Nephron (organoid): ENCODE results near the gene OR1S1.

ENCODE experiments used
- H3K27ac Mint-ChIP-seq, 3 experiments: 2 replicates each; pipeline ENCODE4 v1.8.0; 2020; ENCODE audit warnings: mixed read lengths in 3 of 3, mild to moderate bottlenecking in 2 of 3, moderate library complexity in 1 of 3
- H3K27me3 Mint-ChIP-seq: 2 replicates; pipeline ENCODE4 v1.8.0; 2021; ENCODE audit warnings: low read depth, mild to moderate bottlenecking, moderate library complexity, mixed read lengths
- H3K36me3 Mint-ChIP-seq: 2 replicates; pipeline ENCODE4 v1.8.0; 2020; ENCODE audit warnings: low read depth, mixed read lengths
- H3K4me1 Mint-ChIP-seq: 2 replicates; pipeline ENCODE4 v1.8.0; 2020; ENCODE audit warnings: mixed read lengths
- H3K4me3 Mint-ChIP-seq, 3 experiments: 2 replicates each; pipeline ENCODE4 v1.8.0; 2020; ENCODE audit warnings: mild to moderate bottlenecking in 3 of 3, mixed read lengths in 3 of 3, moderate library complexity in 2 of 3
- H3K9me3 Mint-ChIP-seq: 2 replicates; pipeline ENCODE4 v1.8.0; 2020; ENCODE audit warnings: mixed read lengths
- TF ChIP-seq, protein P1 (sequence below), 3 experiments: fragments of 200-600 bp; sonication (generic); IDR thresholded peaks; one replicate each; pipeline ENCODE4 v1.5.0; 2021; ENCODE audit warnings: antibody characterized with exemption in 3 of 3; ENCODE audit not compliant: unreplicated experiment in 3 of 3

OR1S1 gene

DNA sequence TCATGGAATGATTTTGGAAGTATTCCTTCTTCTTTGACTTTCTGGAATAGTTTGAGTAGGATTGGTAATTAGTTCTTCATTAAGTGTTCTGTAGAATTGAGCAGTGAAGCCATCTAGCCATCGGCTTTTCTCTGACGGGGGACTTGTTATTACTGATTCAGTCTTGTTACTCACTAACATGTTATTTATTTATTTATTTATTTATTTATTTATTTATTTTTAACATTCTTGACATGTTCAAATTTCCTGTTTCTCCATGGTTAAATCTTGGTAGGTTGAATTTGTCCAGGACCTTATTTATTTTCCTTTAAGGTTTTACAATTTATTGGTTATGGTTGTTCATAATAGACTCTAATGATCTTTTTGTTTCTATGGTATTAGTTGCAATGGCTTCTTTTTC, 31.4 kb downstream of the OR1S1 start:
- Mint-ChIP-seq H3K4me3 (no peak overlapping the region), H3K27ac (no peak overlapping the region), H3K36me3 (no peaks in the 10 kb centered on the region), H3K9me3 (peaks cover 7% of the 10 kb centered on the region), H3K4me1 (no peaks in the 10 kb centered on the region), H3K27me3 (no peaks in the 10 kb centered on the region)
- TF ChIP-seq, protein P1, sequence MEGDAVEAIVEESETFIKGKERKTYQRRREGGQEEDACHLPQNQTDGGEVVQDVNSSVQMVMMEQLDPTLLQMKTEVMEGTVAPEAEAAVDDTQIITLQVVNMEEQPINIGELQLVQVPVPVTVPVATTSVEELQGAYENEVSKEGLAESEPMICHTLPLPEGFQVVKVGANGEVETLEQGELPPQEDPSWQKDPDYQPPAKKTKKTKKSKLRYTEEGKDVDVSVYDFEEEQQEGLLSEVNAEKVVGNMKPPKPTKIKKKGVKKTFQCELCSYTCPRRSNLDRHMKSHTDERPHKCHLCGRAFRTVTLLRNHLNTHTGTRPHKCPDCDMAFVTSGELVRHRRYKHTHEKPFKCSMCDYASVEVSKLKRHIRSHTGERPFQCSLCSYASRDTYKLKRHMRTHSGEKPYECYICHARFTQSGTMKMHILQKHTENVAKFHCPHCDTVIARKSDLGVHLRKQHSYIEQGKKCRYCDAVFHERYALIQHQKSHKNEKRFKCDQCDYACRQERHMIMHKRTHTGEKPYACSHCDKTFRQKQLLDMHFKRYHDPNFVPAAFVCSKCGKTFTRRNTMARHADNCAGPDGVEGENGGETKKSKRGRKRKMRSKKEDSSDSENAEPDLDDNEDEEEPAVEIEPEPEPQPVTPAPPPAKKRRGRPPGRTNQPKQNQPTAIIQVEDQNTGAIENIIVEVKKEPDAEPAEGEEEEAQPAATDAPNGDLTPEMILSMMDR (IDR thresholded peaks at IDR 0.05; ENCODE audit: unreplicated experiment in 3 of 3) = no peak

DNA sequence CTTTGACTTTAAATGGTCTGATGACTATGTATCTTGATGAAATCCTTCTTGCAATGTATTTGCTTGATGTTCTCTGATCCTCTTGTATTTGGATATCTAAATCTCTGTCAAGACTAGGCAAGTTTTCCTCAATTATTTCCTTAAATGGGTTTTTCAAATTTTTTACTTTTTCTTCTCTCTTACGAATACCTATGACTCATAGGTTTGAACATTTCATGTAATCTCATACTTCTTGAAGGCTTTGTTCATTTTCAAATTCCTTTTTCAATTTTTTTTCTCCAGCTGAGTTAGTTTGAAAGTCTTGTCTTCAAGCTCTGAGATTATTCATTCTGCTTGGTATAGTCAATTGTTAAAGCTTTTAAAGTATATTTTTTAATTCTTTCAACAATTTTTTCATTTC, 42.4 kb downstream of the OR1S1 start:
- Mint-ChIP-seq H3K4me1 (no peaks in the 10 kb centered on the region), H3K9me3 (peaks cover 14% of the 10 kb centered on the region), H3K36me3 (no peaks in the 10 kb centered on the region), H3K27me3 (no peaks in the 10 kb centered on the region), H3K27ac (no peak overlapping the region), H3K4me3 (no peak overlapping the region)
- TF ChIP-seq, protein P1 (IDR thresholded peaks at IDR 0.05; ENCODE audit: unreplicated experiment in 3 of 3) = no peak

DNA sequence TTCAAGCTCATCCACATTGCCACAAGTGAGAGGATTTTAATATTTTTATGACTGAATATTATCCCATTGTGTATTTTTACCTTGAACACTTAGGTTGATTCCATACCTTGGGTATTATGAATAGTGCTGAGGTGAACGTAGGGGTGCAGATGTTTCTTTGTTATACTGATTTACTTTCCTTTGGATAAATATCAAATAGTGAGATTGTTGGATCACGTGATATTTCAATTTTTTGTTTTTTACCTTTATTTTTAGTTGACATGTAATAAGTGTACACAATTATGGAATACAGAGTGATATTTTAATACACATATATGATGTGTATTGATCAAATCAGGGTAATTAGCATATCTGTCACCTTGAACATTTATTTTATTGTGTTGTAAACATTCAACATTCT, 47.5 kb downstream of the OR1S1 start:
- Mint-ChIP-seq H3K4me1 (no peaks in the 10 kb centered on the region), H3K36me3 (no peaks in the 10 kb centered on the region), H3K4me3 (no peak overlapping the region), H3K27ac (no peak overlapping the region), H3K27me3 (no peaks in the 10 kb centered on the region), H3K9me3 (peaks cover 6% of the 10 kb centered on the region)
- TF ChIP-seq, protein P1 (IDR thresholded peaks at IDR 0.05; ENCODE audit: unreplicated experiment in 3 of 3) = no peak
